Suppressor macrophage (primary cell): ENCODE data around the gene PTMS.

Experiments
- DNase-seq, 4 experiments: peaks; one replicate each; pipeline ENCODE4 v3.0.0-alpha.2; 2020 to 2022

The PTMS gene

GRCh38 chr12:6771509-6772330 is 5.6 kb downstream of the PTMS start:
- DNase-seq = no peak

- DNase-seq = peak in 1 of 4 experiments; percentile 32
Measured at GRCh38 chr12:6772331-6772695, 6.2 kb downstream of the PTMS start, which contains the start of gene LAG3. Gene LAG3, plus strand, starts transcription at chr12:6772520. Its CDS starts 333 bp downstream, at chr12:6772853.

- DNase-seq = no peak
Measured at GRCh38 chr12:6772726-6773589, 6.8 kb downstream of the PTMS start.

GRCh38 chr12:6773590-6774351 is 7.6 kb downstream of the PTMS start:
- no peak for DNase-seq

- DNase-seq = no peak
Measured at GRCh38 chr12:6774499-6775062, 8.4 kb downstream of the PTMS start.

GRCh38 chr12:6775185-6776174 is 9.3 kb downstream of the PTMS start:
- no peak for DNase-seq

GRCh38 chr12:6777386-6777785 is 11.2 kb downstream of the PTMS start:
- no peak for DNase-seq

GRCh38 chr12:6778217-6778573 is 12.0 kb downstream of the PTMS start:
- DNase-seq = peak in 2 of 4 experiments; percentile 45

- DNase-seq = peak; percentile 92 to 97 (median 96)
Measured at GRCh38 chr12:6778574-6779550, 12.7 kb downstream of the PTMS start.

- DNase-seq = peak; percentile 44 to 65 (median 56)
Measured at GRCh38 chr12:6779708-6780432, 13.7 kb downstream of the PTMS start.

- no peak for DNase-seq
Measured at GRCh38 chr12:6780573-6780972, 14.4 kb downstream of the PTMS start.

- no peak for DNase-seq
Measured at GRCh38 chr12:6782119-6782518, 16.0 kb downstream of the PTMS start.

GRCh38 chr12:6782850-6783566 is 16.8 kb downstream of the PTMS start:
- no peak for DNase-seq

GRCh38 chr12:6783828-6784227 is 17.7 kb downstream of the PTMS start:
- no peak for DNase-seq

GRCh38 chr12:6784296-6784695 is 18.1 kb downstream of the PTMS start:
- DNase-seq = peak in 2 of 4 experiments; percentile 41 to 43

GRCh38 chr12:6784761-6785160 is 18.6 kb downstream of the PTMS start:
- DNase-seq = peak in 1 of 4 experiments; percentile 46

- DNase-seq = no peak
Measured at GRCh38 chr12:6786416-6787094, 20.4 kb downstream of the PTMS start.

GRCh38 chr12:6787309-6787708 is 21.1 kb downstream of the PTMS start:
- peak in 1 of 4 experiments; percentile 43 for DNase-seq
